Measurements from ENCODE around the gene GRB10.

Gene GRB10

DNA sequence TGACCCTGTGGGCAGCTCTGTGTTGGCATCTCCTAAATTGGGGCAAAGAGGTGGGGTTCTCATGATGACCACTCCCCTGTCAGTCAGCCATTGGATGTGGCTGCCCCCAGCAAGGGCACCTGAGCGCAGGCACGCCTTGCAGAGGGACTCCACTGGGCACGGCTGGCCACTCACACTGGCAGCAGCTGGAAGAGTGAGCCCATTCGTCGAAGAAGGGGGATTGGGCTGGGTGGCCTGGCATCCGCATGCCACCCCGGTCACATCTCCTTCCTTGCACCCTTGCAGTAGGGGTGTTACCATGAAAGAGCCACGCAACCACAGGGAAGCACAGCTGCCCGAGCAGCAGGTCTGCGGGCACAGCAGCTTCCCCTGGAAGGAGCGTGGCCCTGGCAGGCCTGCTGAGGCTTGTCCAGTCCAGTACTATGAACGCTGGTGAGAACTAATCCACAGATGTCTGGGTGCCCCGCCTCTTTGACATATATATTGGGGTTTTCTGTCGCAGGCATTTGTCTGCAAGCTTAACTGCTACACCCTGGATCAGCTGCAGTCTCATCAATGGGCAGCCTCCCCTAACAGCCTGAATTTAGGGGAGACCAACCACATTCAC, 25.7 kb upstream of the GRB10 start:
- Histone ChIP-seq H3K18ac (ENCODE audit: low read length) (peak overlapping the region; percentile 73), H2BK5ac (ENCODE audit: low read length) (no peak overlapping the region), H2AFZ (ENCODE audit: low read length) (no peak overlapping the region), H3K27me3 (ENCODE audit: control insufficient read depth in 3 of 3, insufficient read depth in 3 of 3, low read depth in 1 of 3, low read length in 3 of 3) (peaks cover 0 to 18% (median 0%) of the 10 kb centered on the region in 3 experiments), H2BK15ac (ENCODE audit: low read length) (no peak overlapping the region), H2BK120ac (ENCODE audit: low read depth, low read length) (no peak overlapping the region), H3K36me3 (replicated peaks in 1 of 2; ENCODE audit: control insufficient read depth in 2 of 2, insufficient read depth in 2 of 2, low read length in 2 of 2) (no peaks in the 10 kb centered on the region), H3K4me3 (ENCODE audit: low read length in 2 of 2) (peak overlapping the region in 1 of 2 donors; percentile 30), H3K23ac (ENCODE audit: low read depth, low read length, poor library complexity) (no peak overlapping the region), H2AK5ac (ENCODE audit: low read depth, low read length) (no peak overlapping the region), H3K4ac (ENCODE audit: low read length) (no peak overlapping the region), H3K9me3 (replicated peaks in 1 of 2; ENCODE audit: control insufficient read depth in 2 of 2, insufficient read depth in 1 of 2, low read depth in 1 of 2, low read length in 2 of 2) (no peaks in the 10 kb centered on the region), H4K8ac (ENCODE audit: low read depth, low read length) (peak overlapping the region; percentile 1), H4K91ac (ENCODE audit: low read depth, low read length, poor library complexity) (no peak overlapping the region), H3K4me1 (ENCODE audit: control insufficient read depth in 2 of 2, insufficient read depth in 1 of 2, low read depth in 1 of 2, low read length in 2 of 2) (no peaks in the 10 kb centered on the region), H3K79me1 (ENCODE audit: low read depth, low read length) (no peaks in the 10 kb centered on the region), H3K27ac (replicated peaks; ENCODE audit: low read length) (no peak overlapping the region), H3K9ac (ENCODE audit: low read depth, low read length, poor library complexity) (no peak overlapping the region), H3K14ac (ENCODE audit: low read length) (no peak overlapping the region), H2BK12ac (ENCODE audit: low read length) (no peak overlapping the region), H3K4me2 (ENCODE audit: insufficient read depth, low read length, poor library complexity, severe bottlenecking) (no peak overlapping the region)
- DNase-seq (ENCODE audit: low spot score) = no peak
- WGBS, 2 donors (ENCODE audit: extremely low coverage in 2 of 2, insufficient read length in 2 of 2, insufficient replicate concordance in 1 of 2) = no CpG with 5 or more reads among the region's 14 CpGs

DNA sequence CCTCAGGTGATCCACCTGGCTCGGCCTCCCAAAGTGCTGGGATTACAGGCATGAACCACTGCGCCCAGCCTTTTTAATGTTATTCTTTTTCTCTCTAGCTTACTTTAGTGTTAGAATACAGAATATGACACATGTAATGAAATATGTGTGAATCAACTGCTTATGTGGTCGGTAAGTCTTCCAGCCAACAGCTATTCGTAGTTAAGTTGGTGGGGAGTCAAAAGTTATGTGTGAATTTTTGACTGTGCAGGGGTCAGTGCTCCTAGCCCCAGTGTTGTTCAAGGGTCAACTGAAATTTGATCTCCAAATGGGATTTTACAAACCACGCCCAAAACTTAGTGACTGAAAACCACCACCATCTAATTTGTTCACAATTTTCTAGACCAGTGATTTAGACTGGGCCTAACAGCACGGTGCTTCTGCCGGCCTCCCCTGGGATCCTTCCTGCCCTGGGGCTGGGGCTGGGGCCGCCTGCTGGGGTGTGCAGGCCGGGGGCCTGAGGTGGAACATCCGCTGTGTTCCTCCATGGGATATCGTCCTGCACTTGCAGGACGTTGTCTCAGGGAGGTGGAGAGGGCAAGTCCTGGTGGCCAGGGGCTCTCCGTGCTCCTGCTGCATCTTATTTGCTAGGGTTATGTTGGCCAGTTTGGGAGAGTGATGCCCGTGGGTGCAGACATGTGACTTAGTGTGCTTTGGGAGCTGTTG, 24.5 kb upstream of the GRB10 start:
- no peaks in the 10 kb centered on the region for H3K9me3 ChIP-seq (replicated peaks in 1 of 2; ENCODE audit: control insufficient read depth in 2 of 2, insufficient read depth in 1 of 2, low read depth in 1 of 2, low read length in 2 of 2)
- no peak overlapping the region for H2BK12ac ChIP-seq (ENCODE audit: low read length)
- no peak overlapping the region for H3K23ac ChIP-seq (ENCODE audit: low read depth, low read length, poor library complexity)
- no peak overlapping the region for H2BK120ac ChIP-seq (ENCODE audit: low read depth, low read length)
- no peak overlapping the region for H3K4ac ChIP-seq (ENCODE audit: low read length)
- WGBS, 2 donors (ENCODE audit: extremely low coverage in 2 of 2, insufficient read length in 2 of 2, insufficient replicate concordance in 1 of 2) = no CpG with 5 or more reads among the region's 14 CpGs
- H3K9ac ChIP-seq (ENCODE audit: low read depth, low read length, poor library complexity) = no peak overlapping the region
- H2BK15ac ChIP-seq (ENCODE audit: low read length) = no peak overlapping the region
- H4K91ac ChIP-seq (ENCODE audit: low read depth, low read length, poor library complexity) = no peak overlapping the region
- peak overlapping the region; percentile 68 for H3K18ac ChIP-seq (ENCODE audit: low read length)
- peak overlapping the region in 1 of 2 donors; percentile 8 for H3K4me3 ChIP-seq (ENCODE audit: low read length in 2 of 2)
- H3K14ac ChIP-seq (ENCODE audit: low read length) = no peak overlapping the region
- H3K4me2 ChIP-seq (ENCODE audit: insufficient read depth, low read length, poor library complexity, severe bottlenecking) = no peak overlapping the region
- no peaks in the 10 kb centered on the region for H3K36me3 ChIP-seq (replicated peaks in 1 of 2; ENCODE audit: control insufficient read depth in 2 of 2, insufficient read depth in 2 of 2, low read length in 2 of 2)
- no peak for DNase-seq (ENCODE audit: low spot score)
- no peak overlapping the region for H3K27ac ChIP-seq (replicated peaks; ENCODE audit: low read length)
- no peak overlapping the region for H4K8ac ChIP-seq (ENCODE audit: low read depth, low read length)
- H3K4me1 ChIP-seq (ENCODE audit: control insufficient read depth in 2 of 2, insufficient read depth in 1 of 2, low read depth in 1 of 2, low read length in 2 of 2) = no peaks in the 10 kb centered on the region
- H3K79me1 ChIP-seq (ENCODE audit: low read depth, low read length) = no peaks in the 10 kb centered on the region
- no peak overlapping the region for H2AK5ac ChIP-seq (ENCODE audit: low read depth, low read length)
- peaks cover 0 to 17% (median 0%) of the 10 kb centered on the region in 3 experiments for H3K27me3 ChIP-seq (ENCODE audit: control insufficient read depth in 3 of 3, insufficient read depth in 3 of 3, low read depth in 1 of 3, low read length in 3 of 3)
- H2AFZ ChIP-seq (ENCODE audit: low read length) = no peak overlapping the region
- H2BK5ac ChIP-seq (ENCODE audit: low read length) = no peak overlapping the region

DNA sequence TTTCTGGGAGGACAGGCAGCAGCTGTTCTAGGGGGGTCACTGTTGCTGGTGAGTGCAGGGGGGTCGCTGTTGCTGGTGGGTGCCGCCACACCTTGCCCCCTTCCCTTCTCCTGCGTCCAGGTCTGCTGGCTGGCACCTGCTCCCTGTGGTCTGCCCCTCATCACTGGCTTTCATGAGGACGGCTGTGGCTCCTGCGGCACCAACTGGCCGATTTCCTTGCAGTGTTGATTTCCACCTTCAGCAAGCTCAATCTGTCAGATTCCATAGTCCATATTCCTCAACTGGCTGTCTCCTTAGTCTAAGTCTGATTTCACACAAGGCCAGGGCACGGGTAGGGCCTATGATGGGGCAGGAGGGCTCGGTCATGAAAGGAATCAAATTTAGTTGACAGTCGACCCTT, 23.4 kb upstream of the GRB10 start:
- Histone ChIP-seq H3K9me3 (replicated peaks in 1 of 2; ENCODE audit: control insufficient read depth in 2 of 2, insufficient read depth in 1 of 2, low read depth in 1 of 2, low read length in 2 of 2) (no peaks in the 10 kb centered on the region), H3K27ac (replicated peaks; ENCODE audit: low read length) (no peak overlapping the region), H2AFZ (ENCODE audit: low read length) (no peak overlapping the region), H3K4me1 (ENCODE audit: control insufficient read depth in 2 of 2, insufficient read depth in 1 of 2, low read depth in 1 of 2, low read length in 2 of 2) (no peaks in the 10 kb centered on the region), H4K91ac (ENCODE audit: low read depth, low read length, poor library complexity) (no peak overlapping the region), H3K27me3 (ENCODE audit: control insufficient read depth in 3 of 3, insufficient read depth in 3 of 3, low read depth in 1 of 3, low read length in 3 of 3) (peaks cover 0 to 9% (median 0%) of the 10 kb centered on the region in 3 experiments), H3K4me2 (ENCODE audit: insufficient read depth, low read length, poor library complexity, severe bottlenecking) (no peak overlapping the region), H3K23ac (ENCODE audit: low read depth, low read length, poor library complexity) (no peak overlapping the region), H3K14ac (ENCODE audit: low read length) (no peak overlapping the region), H2BK15ac (ENCODE audit: low read length) (no peak overlapping the region), H2BK120ac (ENCODE audit: low read depth, low read length) (no peak overlapping the region), H2BK5ac (ENCODE audit: low read length) (no peak overlapping the region), H4K8ac (ENCODE audit: low read depth, low read length) (no peak overlapping the region), H2AK5ac (ENCODE audit: low read depth, low read length) (no peak overlapping the region), H3K4ac (ENCODE audit: low read length) (no peak overlapping the region), H3K18ac (ENCODE audit: low read length) (no peak overlapping the region), H2BK12ac (ENCODE audit: low read length) (no peak overlapping the region), H3K36me3 (replicated peaks in 1 of 2; ENCODE audit: control insufficient read depth in 2 of 2, insufficient read depth in 2 of 2, low read length in 2 of 2) (no peaks in the 10 kb centered on the region), H3K79me1 (ENCODE audit: low read depth, low read length) (no peaks in the 10 kb centered on the region), H3K4me3 (ENCODE audit: low read length in 2 of 2) (no peak overlapping the region), H3K9ac (ENCODE audit: low read depth, low read length, poor library complexity) (no peak overlapping the region)
- DNase-seq (ENCODE audit: low spot score) = no peak
- no CpG with 5 or more reads among the region's 9 CpGs for WGBS, 2 donors (ENCODE audit: extremely low coverage in 2 of 2, insufficient read length in 2 of 2, insufficient replicate concordance in 1 of 2)

DNA sequence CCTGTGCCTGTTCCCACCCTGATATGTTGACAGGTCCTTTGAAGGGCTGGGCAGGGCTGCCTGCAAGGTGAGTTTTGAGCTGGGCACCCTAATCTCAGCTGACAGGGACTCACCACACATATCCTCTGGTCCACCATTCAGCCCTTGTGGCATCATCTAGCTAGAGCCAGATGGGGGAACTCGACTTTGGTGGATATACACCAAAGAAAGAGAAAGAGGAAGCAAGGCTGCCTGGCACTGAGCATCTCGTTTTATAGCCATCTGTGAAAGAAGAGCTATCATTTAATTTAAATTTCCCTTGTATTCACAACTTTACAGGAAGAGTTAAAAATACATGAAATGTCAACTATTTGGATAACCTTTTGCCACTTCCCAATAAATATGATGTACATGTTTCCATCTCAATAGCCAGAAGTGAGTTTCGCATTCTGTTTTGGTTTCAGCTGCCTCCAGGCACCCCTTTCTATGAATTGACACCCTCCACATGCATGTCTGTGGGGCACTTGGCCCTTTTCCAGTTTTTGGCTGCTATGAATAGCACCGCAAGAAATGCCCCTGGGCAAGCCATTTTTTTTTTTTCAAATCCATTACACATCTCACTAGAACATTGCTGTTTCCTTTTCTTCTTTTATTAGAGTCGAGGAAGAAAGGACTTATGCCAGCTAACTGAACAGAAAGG, 22.9 kb upstream of the GRB10 start:
- H2BK15ac ChIP-seq (ENCODE audit: low read length) = no peak overlapping the region

More for the DNA sequence above, 22.9 kb upstream of the GRB10 start:
- no peak overlapping the region for H3K4me3 ChIP-seq (ENCODE audit: low read length in 2 of 2)
- no peaks in the 10 kb centered on the region for H3K36me3 ChIP-seq (replicated peaks in 1 of 2; ENCODE audit: control insufficient read depth in 2 of 2, insufficient read depth in 2 of 2, low read length in 2 of 2)
- no peak for DNase-seq (ENCODE audit: low spot score)
- H3K79me1 ChIP-seq (ENCODE audit: low read depth, low read length) = no peaks in the 10 kb centered on the region
- no peak overlapping the region for H3K27ac ChIP-seq (replicated peaks; ENCODE audit: low read length)
- H3K9ac ChIP-seq (ENCODE audit: low read depth, low read length, poor library complexity) = no peak overlapping the region
- H3K4ac ChIP-seq (ENCODE audit: low read length) = no peak overlapping the region
- no peak overlapping the region for H3K14ac ChIP-seq (ENCODE audit: low read length)
- no peak overlapping the region for H2BK120ac ChIP-seq (ENCODE audit: low read depth, low read length)
- H2BK5ac ChIP-seq (ENCODE audit: low read length) = no peak overlapping the region
- H3K4me2 ChIP-seq (ENCODE audit: insufficient read depth, low read length, poor library complexity, severe bottlenecking) = no peak overlapping the region
- no peak overlapping the region for H3K23ac ChIP-seq (ENCODE audit: low read depth, low read length, poor library complexity)
- H2AFZ ChIP-seq (ENCODE audit: low read length) = no peak overlapping the region
- no peak overlapping the region for H2BK12ac ChIP-seq (ENCODE audit: low read length)
- no peak overlapping the region for H2AK5ac ChIP-seq (ENCODE audit: low read depth, low read length)
- H4K8ac ChIP-seq (ENCODE audit: low read depth, low read length) = no peak overlapping the region
- no CpG with 5 or more reads among the region's 5 CpGs for whole genome bisulfite sequencing, 2 donors (ENCODE audit: extremely low coverage in 2 of 2, insufficient read length in 2 of 2, insufficient replicate concordance in 1 of 2)
- H3K9me3 ChIP-seq (replicated peaks in 1 of 2; ENCODE audit: control insufficient read depth in 2 of 2, insufficient read depth in 1 of 2, low read depth in 1 of 2, low read length in 2 of 2) = no peaks in the 10 kb centered on the region
- no peak overlapping the region for H3K18ac ChIP-seq (ENCODE audit: low read length)
- H3K4me1 ChIP-seq (ENCODE audit: control insufficient read depth in 2 of 2, insufficient read depth in 1 of 2, low read depth in 1 of 2, low read length in 2 of 2) = no peaks in the 10 kb centered on the region
- no peak overlapping the region for H4K91ac ChIP-seq (ENCODE audit: low read depth, low read length, poor library complexity)
- peaks cover 0 to 9% (median 0%) of the 10 kb centered on the region in 3 experiments for H3K27me3 ChIP-seq (ENCODE audit: control insufficient read depth in 3 of 3, insufficient read depth in 3 of 3, low read depth in 1 of 3, low read length in 3 of 3)
